ENCODE measurements around the gene FADS1. TPM values are rescaled to one million over a fixed set of nuclear protein-coding genes. Genes with fewer than 3 reads are reported as not detected.

FADS1 gene
- total RNA-seq, 4 donors from 2014 or later: 25.4 to 209 (median 62.5) TPM

DNA sequence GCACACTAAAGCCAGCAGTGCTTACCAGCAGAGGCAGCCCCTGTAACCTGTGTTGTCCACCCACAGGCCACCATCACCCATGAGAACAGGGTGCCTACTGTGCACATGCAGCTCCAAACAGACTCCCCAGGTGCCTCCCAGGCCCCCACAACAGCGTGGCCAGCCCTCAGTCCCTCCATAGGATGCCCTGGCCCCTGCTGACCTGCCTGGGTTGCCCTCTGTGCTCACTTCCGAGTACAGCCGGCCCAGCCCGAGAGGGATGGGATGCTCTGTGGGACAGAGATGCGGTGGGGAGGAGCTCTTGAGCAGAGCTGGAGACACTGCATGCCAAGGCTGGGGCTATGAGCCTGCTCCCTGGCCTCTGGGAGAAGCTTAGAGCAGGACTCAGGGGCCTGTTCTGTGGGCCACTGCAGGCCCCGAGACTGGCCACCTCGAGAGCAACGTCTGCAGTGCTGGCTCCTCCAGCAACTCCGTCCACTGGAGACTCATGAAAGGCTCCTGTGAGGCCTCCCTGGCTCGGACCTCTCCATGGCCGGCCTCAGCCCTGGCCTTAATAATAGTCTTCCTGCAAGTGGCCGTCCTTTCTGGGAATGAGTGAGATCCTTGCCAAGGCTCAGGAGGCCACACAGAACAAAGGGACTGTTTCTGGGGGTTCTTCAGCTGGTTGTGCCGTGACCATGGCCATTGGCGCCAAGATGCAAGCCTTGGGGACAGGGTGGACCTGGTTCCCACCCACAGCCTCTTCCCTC lies 38.3 kb upstream of the FADS1 start:
- Histone ChIP-seq H3K9me3 (no peaks in the 10 kb centered on the region), H3K36me3 (no peaks in the 10 kb centered on the region), H3K27me3 (peaks cover 0 to 8% (median 2%) of the 10 kb centered on the region in 3 donors), H3K4me3 (no peak overlapping the region), H3K27ac (no peak overlapping the region), H3K4me1 (peaks cover 0 to 5% of the 10 kb centered on the region in 2 donors)
- DNase-seq: no peak
- TF ChIP-seq POLR2A (IDR thresholded peaks at IDR 0.05) (no peak), CTCF (IDR thresholded peaks at IDR 0.05 in 4 of 5, conservative IDR thresholded peaks at IDR 0.05 in 1 of 5) (no peak)
- in situ Hi-C loops (cut with MboI; ENCODE audit: low sequenced_read_pairs in 4 of 4): no loop called here
- no peak for ATAC-seq
- intact Hi-C loops (cut with DNase I; ENCODE audit: low total_unique reads): no loop called here

- in situ Hi-C loops (cut with MboI; ENCODE audit: low sequenced_read_pairs in 4 of 4) (no loop called here), intact Hi-C loops (cut with DNase I; ENCODE audit: low total_unique reads) (no loop called here)
- no peaks in the 10 kb centered on the region for H3K36me3 ChIP-seq
- no peak for DNase-seq
- peaks cover 0 to 5% of the 10 kb centered on the region in 2 donors for H3K4me1 ChIP-seq
- no peak for ATAC-seq
- no peaks in the 10 kb centered on the region for H3K9me3 ChIP-seq
- TF ChIP-seq CTCF (IDR thresholded peaks at IDR 0.05 in 4 of 5, conservative IDR thresholded peaks at IDR 0.05 in 1 of 5): no peak
- TF ChIP-seq POLR2A (IDR thresholded peaks at IDR 0.05): no peak
- peak overlapping the region in 1 of 4 donors; percentile 9 for H3K27ac ChIP-seq
- H3K4me3 ChIP-seq: no peak overlapping the region
- peaks cover 0 to 8% (median 2%) of the 10 kb centered on the region in 3 donors for H3K27me3 ChIP-seq
These were observed 37.5 kb upstream of the FADS1 start for GRCh38 chr11:61854206-61854895.

DNA sequence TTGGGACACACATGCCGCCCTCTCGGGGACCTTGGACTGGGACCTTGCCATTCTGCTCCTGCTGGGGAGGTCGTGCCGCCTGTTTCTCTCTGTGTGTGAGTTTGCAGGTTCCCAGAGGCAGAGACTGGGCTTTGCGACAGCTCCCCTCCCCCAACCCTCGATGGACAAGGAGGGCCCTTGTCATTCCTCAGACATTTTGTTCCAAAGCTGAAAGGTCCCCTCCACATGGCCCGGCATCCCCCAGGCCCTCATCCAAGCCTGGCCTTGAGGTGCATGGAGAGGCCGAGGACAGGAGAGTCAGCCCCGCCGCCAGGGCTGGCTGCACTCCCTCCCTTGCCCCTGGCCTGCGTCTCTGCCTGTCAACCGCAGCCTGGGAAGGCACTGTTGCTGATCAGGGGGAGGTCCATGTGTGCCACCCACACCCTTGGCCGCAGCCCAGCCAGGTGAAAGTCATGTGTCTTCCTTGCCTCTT lies 36.9 kb upstream of the FADS1 start:
- no peak overlapping the region for H3K4me3 ChIP-seq
- no peak for TF ChIP-seq POLR2A (IDR thresholded peaks at IDR 0.05)
- TF ChIP-seq CTCF (IDR thresholded peaks at IDR 0.05 in 4 of 5, conservative IDR thresholded peaks at IDR 0.05 in 1 of 5): no peak
- no peaks in the 10 kb centered on the region for H3K9me3 ChIP-seq
- intact Hi-C loops (cut with DNase I; ENCODE audit: low total_unique reads) (no loop called here), in situ Hi-C loops (cut with MboI; ENCODE audit: low sequenced_read_pairs in 4 of 4) (no loop called here)
- peaks cover 0 to 8% (median 2%) of the 10 kb centered on the region in 3 donors for H3K27me3 ChIP-seq
- H3K36me3 ChIP-seq: no peaks in the 10 kb centered on the region
- ATAC-seq: no peak
- peaks cover 0 to 5% of the 10 kb centered on the region in 2 donors for H3K4me1 ChIP-seq
- peak overlapping the region in 1 of 4 donors; percentile 9 for H3K27ac ChIP-seq
- DNase-seq: no peak

DNA sequence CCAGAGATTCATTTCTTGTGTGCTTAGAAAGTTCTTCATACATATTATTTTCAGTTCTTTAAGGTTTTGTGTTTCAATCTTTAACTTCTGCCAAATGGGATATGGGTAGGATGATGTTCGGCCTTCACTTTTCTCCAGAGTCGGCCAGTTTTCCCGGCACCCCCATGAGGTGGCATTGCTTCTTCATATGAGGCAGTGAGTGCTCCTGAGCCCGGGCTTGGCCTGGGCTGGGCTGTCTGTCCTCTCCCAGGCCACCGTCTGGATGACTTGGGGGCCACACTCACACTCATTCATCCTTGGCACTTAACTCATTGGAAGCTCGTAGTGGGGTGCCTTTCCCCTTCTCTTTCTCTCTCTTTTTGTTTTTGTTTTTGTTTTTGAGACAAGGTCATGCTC lies 35.1 kb upstream of the FADS1 start:
- in situ Hi-C loops (cut with MboI; ENCODE audit: low sequenced_read_pairs in 4 of 4) (no loop called here), intact Hi-C loops (cut with DNase I; ENCODE audit: low total_unique reads) (no loop called here)
- TF ChIP-seq CTCF (IDR thresholded peaks at IDR 0.05 in 4 of 5, conservative IDR thresholded peaks at IDR 0.05 in 1 of 5) (no peak), POLR2A (IDR thresholded peaks at IDR 0.05) (no peak)
- Histone ChIP-seq H3K4me1 (peaks cover 0 to 5% of the 10 kb centered on the region in 2 donors), H3K9me3 (no peaks in the 10 kb centered on the region), H3K4me3 (no peak overlapping the region), H3K36me3 (no peaks in the 10 kb centered on the region), H3K27me3 (peaks cover 0 to 8% (median 2%) of the 10 kb centered on the region in 3 donors), H3K27ac (peak overlapping the region; percentile 30 to 63 (median 44))
- DNase-seq (no peak), ATAC-seq (no peak)

Data from gastrocnemius medialis (tissue), 4 donors.